Neural cell (in vitro differentiated cells): ENCODE data around the gene IER3. TPM values are rescaled to one million over a fixed set of nuclear protein-coding genes. Genes with fewer than 3 reads are reported as not detected.
A peak's percentile ranks its signal among the peaks of the same experiment; 100 is the strongest.

ENCODE experiments used
- H2AFZ ChIP-seq: fragments of 200-600, 300-800 bp; sonication (generic), shearing (Covaris generic); 2 replicates; pipeline ENCODE4 v1.6.0; 2014; ENCODE audit warnings: low read depth, mild to moderate bottlenecking, antibody characterized with exemption, low read length, moderate library complexity
- H3F3A ChIP-seq: fragments of 200-600 bp; shearing (Covaris generic); 2 replicates; pipeline ENCODE4 v1.6.1; 2016; ENCODE audit warnings: mild to moderate bottlenecking, moderate library complexity, mixed read lengths, antibody characterized with exemption, low read length; ENCODE audit not compliant: insufficient read depth, poor library complexity, severe bottlenecking
- H3K27ac ChIP-seq: fragments of 200-600, 300-800 bp; sonication (generic), shearing (Covaris generic); 2 replicates; pipeline ENCODE4 v1.5.1; 2014; ENCODE audit warnings: mild to moderate bottlenecking, low read length, moderate library complexity
- H3K27me3 ChIP-seq: fragments of 300-800, 200-600 bp; sonication (generic), shearing (Covaris generic); 2 replicates; pipeline ENCODE4 v1.6.0; 2014; ENCODE audit warnings: mild to moderate bottlenecking, low read depth, low read length, moderate library complexity; ENCODE audit not compliant: insufficient read depth
- H3K36me3 ChIP-seq: fragments of 300-800, 200-600 bp; sonication (generic), shearing (Covaris generic); 2 replicates; pipeline ENCODE4 v1.5.1; 2014; ENCODE audit warnings: mild to moderate bottlenecking, antibody characterized with exemption, low read length, moderate library complexity; ENCODE audit not compliant: insufficient read depth
- H3K4me2 ChIP-seq: fragments of 300-800, 200-600 bp; sonication (generic), shearing (Covaris generic); 2 replicates; pipeline ENCODE4 v1.6.0; 2014; ENCODE audit warnings: mild to moderate bottlenecking, low read length
- H3K4me3 ChIP-seq: fragments of 300-800, 200-600 bp; sonication (generic), shearing (Covaris generic); 2 replicates; pipeline ENCODE4 v1.5.1; 2014; ENCODE audit warnings: mild to moderate bottlenecking, low read length, moderate library complexity
- H3K79me2 ChIP-seq: fragments of 200-600 bp; shearing (Covaris generic); replicated peaks from 2 replicates; pipeline ENCODE4 v1.6.0; 2014; ENCODE audit warnings: mild to moderate bottlenecking, low read length, moderate library complexity; ENCODE audit not compliant: insufficient read depth
- H3K9ac ChIP-seq: fragments of 300-800, 200-600 bp; sonication (generic), shearing (Covaris generic); 2 replicates; pipeline ENCODE4 v1.6.1; 2016; ENCODE audit warnings: mild to moderate bottlenecking, low read length, mixed read lengths
- H3K9me2 ChIP-seq: fragments of 200-600 bp; shearing (Covaris generic); 2 replicates; pipeline ENCODE4 v1.6.1; 2016; ENCODE audit warnings: mild to moderate bottlenecking, low read length, mixed read lengths; ENCODE audit not compliant: insufficient read depth
- H3K9me3 ChIP-seq: fragments of 200-600, 300-800 bp; sonication (generic), shearing (Covaris generic); 2 replicates; pipeline ENCODE4 v1.6.1; 2016; ENCODE audit warnings: mild to moderate bottlenecking, mixed run types, low read length, moderate library complexity, mixed read lengths
- H4K20me1 ChIP-seq: fragments of 200-600 bp; shearing (Covaris generic); 2 replicates; pipeline ENCODE4 v1.6.1; 2016; ENCODE audit warnings: mild to moderate bottlenecking, mixed run types; ENCODE audit not compliant: insufficient read depth
- EP300 ChIP-seq: fragments of 450-650 bp; conservative IDR thresholded peaks from 2 replicates; pipeline ENCODE4 v1.6.1; 2014; ENCODE audit warnings: antibody characterized with exemption, mild to moderate bottlenecking, moderate library complexity; ENCODE audit not compliant: poor library complexity, severe bottlenecking
- EZH2 ChIP-seq: fragments of 200-600, 300-800 bp; shearing (Covaris generic), sonication (generic); IDR thresholded peaks from 2 replicates; pipeline ENCODE4 v1.6.1; 2014; ENCODE audit warnings: antibody characterized with exemption, low read length, borderline replicate concordance, mild to moderate bottlenecking; ENCODE audit not compliant: insufficient read depth, poor library complexity, severe bottlenecking
- MXI1 ChIP-seq: fragments of 450-650 bp; conservative IDR thresholded peaks from 2 replicates; pipeline ENCODE4 v1.6.1; 2014; ENCODE audit warnings: antibody characterized with exemption, mild to moderate bottlenecking; ENCODE audit not compliant: poor library complexity, severe bottlenecking
- POLR2AphosphoS5 ChIP-seq: IDR thresholded peaks from 2 replicates; pipeline ENCODE4 v1.6.1; 2012
- SMC3 ChIP-seq: fragments of 450-650 bp; conservative IDR thresholded peaks from 2 replicates; pipeline ENCODE4 v1.6.1; 2014; ENCODE audit warnings: antibody characterized with exemption, mild to moderate bottlenecking, moderate library complexity; ENCODE audit not compliant: poor library complexity
- TAF1 ChIP-seq: IDR thresholded peaks from 2 replicates; pipeline ENCODE4 v1.6.1; 2012; ENCODE audit warnings: low read depth
- polyA plus RNA-seq: library from polyadenylated mRNA; depleted of rRNA; stranded (reverse); fragments of >200 nt; gene quantifications from 2 replicates; pipeline ENCODE4 v1.2.3, GENCODE V29; 2014

The IER3 gene
- polyA plus RNA-seq, 1 donor from 2014 or later, result 3.0 TPM

DNA sequence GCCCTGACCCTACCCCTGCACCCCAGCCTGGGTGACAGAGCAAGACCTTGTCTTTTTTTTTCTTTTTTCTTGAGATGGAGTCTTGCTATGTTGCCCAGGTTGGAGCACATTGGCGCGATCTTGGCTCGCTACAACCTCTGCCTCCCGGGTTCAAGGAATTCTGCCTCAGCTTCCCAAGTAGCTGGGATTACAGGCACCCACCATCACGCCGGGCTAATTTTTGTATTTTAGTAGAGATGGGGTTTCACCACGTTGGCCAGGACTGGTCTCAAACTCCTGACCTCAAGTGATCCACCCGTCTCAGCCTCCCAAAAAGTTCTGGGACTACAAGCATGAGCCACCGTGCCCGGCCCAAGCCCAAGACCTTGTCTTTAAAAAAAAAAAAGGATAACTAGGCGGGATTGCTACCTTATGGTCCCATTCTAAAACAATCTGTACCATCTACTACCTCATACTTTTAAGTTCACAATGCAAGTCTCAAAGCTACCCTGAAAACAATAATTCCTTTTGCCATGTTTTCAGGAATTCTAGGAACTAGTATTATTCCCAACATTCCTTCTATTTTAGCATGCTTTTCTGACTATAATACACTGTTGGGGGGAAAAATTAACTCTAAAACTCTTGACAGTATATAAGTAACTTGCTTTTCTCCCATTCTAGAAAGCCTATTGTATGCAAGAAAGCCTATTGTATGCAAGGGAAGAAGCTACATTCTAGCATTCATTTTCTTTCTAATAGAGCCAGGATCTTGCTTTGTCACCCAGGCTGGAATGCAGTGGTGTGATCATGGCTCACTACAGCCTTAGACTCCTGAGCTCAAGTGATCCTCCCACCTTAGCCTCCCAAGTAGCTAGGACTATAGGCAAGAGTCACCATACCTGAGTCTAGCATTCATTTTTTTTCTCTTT is 17.6 kb downstream of the IER3 start:
- Histone ChIP-seq H3K4me2 (no peak overlapping the region), H3K9me2 (no peaks in the 10 kb centered on the region), H3K4me3 (no peak overlapping the region), H2AFZ (no peak overlapping the region), H3K36me3 (peaks cover 6% of the 10 kb centered on the region), H3K79me2 (peaks cover 49% of the 10 kb centered on the region), H4K20me1 (peaks cover 41% of the 10 kb centered on the region), H3K27me3 (no peaks in the 10 kb centered on the region), H3K9ac (no peak overlapping the region), H3K9me3 (no peaks in the 10 kb centered on the region), H3F3A (peaks cover 12% of the 10 kb centered on the region), H3K27ac (no peak overlapping the region)
- TF ChIP-seq EP300, result no peak

DNA sequence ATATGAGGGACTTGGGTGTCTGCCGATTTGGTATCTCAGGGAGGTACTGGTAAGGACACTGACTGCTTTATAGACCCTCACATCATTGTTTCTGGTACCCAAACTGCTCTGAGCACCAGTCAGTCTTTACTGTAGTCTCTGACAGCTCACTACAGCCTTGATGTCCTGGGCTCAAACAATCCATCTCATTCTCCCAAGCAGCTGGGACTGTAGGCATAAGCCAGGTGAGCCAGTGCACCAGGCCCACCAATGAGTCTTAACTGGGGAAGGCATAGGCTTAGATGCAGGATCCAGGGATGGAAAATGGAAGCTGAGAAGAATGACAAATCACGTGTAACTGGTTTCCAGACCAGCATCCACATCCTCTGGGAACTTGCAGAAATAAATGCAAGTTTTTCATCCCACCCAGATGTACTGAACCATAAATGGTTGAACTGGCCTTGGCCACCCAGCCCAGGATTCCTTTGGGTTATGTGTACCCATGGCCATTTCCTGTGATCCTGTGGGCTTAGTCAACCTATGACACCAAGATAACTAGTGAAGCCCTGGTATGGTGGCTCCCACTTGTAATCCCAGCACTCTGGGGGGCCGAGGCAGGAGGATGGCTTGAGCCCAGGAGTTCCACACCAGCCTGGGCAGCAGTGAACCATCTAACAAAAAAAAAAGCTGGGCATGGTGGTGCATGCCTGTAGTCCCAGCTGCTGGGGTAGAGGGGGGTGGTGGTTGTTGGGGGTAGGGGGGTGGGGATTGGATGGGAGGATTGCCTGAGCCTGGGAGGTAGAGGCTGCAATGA is 18.4 kb downstream of the IER3 start:
- Histone ChIP-seq H3K27ac (no peak overlapping the region), H3F3A (peaks cover 12% of the 10 kb centered on the region), H3K36me3 (peaks cover 6% of the 10 kb centered on the region), H3K4me2 (no peak overlapping the region), H3K9ac (no peak overlapping the region), H2AFZ (no peak overlapping the region), H4K20me1 (peaks cover 44% of the 10 kb centered on the region), H3K4me3 (peak overlapping the region; percentile 99), H3K79me2 (peaks cover 55% of the 10 kb centered on the region), H3K9me2 (no peaks in the 10 kb centered on the region), H3K9me3 (no peaks in the 10 kb centered on the region), H3K27me3 (no peaks in the 10 kb centered on the region)
- TF ChIP-seq MXI1 (no peak), POLR2AphosphoS5 (peak; percentile 42)

DNA sequence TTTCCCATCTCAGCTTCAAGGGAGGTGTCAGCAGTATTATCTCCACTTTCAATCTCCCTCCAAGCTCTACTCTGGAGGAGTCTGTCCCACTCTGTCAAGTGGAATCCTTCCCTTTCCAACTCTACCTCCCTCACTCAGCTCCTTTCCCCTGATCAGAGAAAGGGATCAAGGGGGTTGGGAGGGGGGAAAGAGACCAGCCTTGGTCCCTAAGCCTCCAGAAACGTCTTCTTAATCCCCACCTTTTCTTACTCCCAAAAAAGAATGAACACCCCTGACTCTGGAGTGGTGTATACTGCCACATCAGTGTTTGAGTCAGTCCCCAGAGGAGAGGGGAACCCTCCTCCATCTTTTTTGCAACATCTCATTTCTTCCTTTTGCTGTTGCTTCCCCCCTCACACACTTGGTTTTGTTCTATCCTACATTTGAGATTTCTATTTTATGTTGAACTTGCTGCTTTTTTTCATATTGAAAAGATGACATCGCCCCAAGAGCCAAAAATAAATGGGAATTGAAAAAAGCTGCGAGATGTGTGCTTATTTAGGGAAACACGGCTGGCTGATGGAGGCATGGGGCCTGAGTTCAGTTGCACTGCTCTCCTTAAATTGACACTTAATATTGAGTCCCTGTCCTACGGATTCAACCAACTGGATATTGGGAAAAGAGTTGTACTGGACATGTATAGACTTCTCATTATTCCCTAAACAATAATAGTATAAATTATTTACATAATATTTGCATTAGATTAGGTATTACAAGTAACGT is 19.3 kb downstream of the IER3 start:
- peaks cover 44% of the 10 kb centered on the region for H4K20me1 ChIP-seq
- H3K79me2 ChIP-seq, result peaks cover 62% of the 10 kb centered on the region

More for the DNA sequence above, 19.3 kb downstream of the IER3 start:
- Histone ChIP-seq H3K9ac (no peak overlapping the region), H3K4me3 (peak overlapping the region; percentile 99), H2AFZ (no peak overlapping the region), H3K27ac (no peak overlapping the region), H3K9me2 (no peaks in the 10 kb centered on the region), H3K9me3 (no peaks in the 10 kb centered on the region), H3F3A (peaks cover 17% of the 10 kb centered on the region), H3K36me3 (peaks cover 6% of the 10 kb centered on the region), H3K4me2 (peak overlapping the region; percentile 62), H3K27me3 (no peaks in the 10 kb centered on the region)
- TF ChIP-seq POLR2AphosphoS5 (peak; percentile 56), SMC3 (no peak), TAF1 (no peak), EZH2 (no peak)
